Anterior cingulate cortex (tissue), 58 donors: ENCODE results near the gene FCGR3A.

Experiments
- DNase-seq, 58 donors: peaks; one replicate each; lab custom pipeline; 2025; lab: John Stamatoyannopoulos, UW

The FCGR3A gene

GRCh38 chr1:161510477-161510876, 39.1 kb downstream of the FCGR3A start:
- no peak for DNase-seq

DNA sequence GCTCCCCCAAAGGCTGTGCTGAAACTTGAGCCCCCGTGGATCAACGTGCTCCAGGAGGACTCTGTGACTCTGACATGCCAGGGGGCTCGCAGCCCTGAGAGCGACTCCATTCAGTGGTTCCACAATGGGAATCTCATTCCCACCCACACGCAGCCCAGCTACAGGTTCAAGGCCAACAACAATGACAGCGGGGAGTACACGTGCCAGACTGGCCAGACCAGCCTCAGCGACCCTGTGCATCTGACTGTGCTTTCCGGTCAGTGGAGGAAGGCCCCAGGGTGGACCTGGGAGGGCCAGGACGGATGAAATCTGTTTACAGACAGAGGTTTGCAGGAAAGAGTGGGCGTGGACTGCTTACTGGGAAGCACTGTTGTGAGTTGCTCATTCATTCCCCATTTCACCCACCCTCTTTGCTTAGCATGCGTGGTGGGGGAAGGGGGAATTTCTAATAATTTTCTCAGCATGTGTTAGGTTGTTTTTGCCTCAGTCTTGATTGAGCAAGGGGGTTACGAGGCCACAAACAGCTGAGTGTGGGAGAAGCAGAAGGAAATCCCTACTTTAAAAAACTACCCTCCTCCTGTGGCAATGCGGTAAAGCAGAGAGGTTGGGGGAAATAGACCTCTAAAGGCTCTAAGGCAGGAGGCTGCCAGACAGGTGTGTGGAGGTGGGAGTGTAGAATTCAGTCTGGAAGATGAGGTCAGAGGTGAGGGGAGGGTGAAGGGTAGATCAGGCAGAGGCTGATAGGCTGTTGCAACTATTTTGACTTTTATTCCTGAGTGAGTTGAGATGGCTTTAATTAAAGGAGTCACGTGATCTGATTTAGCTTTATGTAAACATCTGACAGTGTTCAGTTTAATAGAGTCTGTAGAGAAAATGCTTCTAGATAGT, 43.0 kb downstream of the FCGR3A start:
- DNase-seq = no peak

DNA sequence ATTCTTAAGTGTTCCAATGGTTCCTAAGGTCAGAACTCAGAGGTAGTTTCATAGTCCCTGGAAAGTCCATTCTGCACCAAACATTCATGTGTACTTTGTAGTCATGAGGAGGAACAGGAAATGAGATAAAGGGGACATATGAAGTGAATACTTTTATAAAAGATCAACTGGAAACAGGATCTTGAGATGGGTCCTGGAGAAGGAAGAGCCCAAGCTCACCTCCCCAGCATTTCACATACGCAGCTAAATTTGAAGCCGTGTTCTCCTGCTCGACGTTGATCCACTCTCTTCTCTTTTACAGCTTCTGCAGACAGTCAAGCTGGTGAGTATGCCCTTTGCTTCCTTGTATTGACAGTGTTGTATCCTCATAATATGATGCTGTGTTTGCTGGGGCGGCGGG, 43.9 kb downstream of the FCGR3A start:
- no peak for DNase-seq

- no peak for DNase-seq
Measured at GRCh38 chr1:161503394-161503748, 46.2 kb downstream of the FCGR3A start.

- no peak for DNase-seq
Measured at GRCh38 chr1:161502641-161503393, 46.8 kb downstream of the FCGR3A start.

- no peak for DNase-seq
Measured at GRCh38 chr1:161502181-161502580, 47.4 kb downstream of the FCGR3A start.

- no peak for DNase-seq
Measured at GRCh38 chr1:161501234-161501633, 48.4 kb downstream of the FCGR3A start.

DNA sequence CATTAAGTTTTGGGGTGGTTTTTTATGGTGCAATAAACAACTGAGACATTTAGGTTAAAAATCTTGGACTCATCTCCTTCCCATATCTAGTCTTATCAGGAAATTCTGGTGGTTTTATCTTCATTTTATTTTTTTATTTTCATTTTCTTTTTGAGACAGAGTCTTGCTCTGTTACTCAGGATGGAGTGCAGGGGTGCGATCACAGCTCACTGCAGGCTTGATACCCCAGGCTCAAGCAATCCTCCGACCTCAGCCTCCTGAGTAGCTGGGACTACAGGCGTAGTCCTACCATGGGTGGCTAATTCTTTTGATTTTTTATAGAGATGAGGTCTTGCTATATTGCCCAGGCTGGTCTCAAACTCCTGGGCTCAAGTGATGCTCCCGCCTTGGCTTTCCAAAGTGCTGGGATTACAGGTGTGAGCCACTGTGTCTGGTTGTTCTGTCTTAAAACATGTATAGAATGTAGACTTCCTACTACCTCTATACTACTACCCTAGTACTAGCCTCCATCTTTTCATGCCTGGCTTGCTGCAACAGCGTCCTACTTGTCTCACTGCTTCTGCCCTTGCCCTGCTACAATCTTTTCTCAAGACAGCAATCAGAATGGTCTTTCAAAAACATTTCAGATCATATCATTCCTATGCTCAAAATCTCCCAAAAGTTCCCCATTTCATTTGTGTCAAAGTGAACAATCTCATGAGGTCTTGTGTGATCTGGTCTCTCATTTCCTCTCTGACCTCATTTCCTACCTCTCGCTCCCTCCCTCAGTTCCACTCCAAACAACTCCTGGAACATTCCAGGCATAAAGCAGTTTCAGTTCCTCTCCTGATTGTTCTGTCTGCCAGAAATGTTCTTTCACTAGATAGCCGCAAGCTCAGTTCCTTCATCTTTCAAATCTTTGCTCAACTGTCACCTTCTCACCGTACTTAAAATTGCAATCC, 50.2 kb downstream of the FCGR3A start:
- peak in 1 of 58 donors; percentile 49 for DNase-seq

DNA sequence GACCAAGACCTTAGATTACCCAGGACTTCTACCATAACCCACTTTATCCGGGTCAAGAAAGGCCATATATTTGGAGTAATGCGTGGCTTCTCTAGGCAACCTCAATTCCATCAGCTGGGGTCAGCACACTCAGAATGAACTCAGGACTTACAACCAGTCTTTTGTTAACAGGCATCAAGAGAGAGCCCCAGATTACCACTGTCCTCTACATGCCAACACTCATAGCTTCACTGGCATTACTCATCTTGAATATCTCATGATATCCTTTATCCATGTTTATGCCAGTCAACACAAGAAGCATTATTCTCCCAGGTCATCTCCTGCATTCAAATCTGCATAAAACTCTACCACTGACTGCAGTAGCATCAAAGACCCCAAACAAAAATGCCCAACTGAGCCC, 51.0 kb downstream of the FCGR3A start:
- no peak for DNase-seq

DNA sequence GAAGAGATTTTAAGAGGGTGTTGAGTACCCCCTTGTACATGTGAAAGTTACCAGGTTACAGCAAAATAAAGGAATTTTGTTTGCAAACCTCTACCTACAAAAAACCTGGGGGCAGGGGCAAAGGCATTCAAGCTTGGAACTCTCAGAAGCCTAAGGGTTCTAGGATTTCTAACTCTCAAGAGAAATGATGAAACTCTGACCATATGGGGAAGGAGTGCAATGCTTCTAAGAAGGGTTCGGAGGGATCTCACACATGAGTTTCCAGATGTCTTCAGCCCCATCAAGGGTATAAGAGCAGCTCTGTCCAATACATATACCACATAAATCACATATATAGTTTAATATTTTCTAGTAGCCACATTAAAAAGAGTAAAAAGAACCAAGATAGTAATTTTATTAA, 51.7 kb downstream of the FCGR3A start:
- DNase-seq = no peak

GRCh38 chr1:161495490-161495889, 54.1 kb downstream of the FCGR3A start:
- no peak for DNase-seq

GRCh38 chr1:161494091-161494735, 55.4 kb downstream of the FCGR3A start:
- no peak for DNase-seq

GRCh38 chr1:161492827-161493226, 56.8 kb downstream of the FCGR3A start:
- peak in 16 of 58 donors; percentile 12 to 81 (median 42) for DNase-seq
